DMS 273 (cell line): ENCODE results near the gene CD8B2.
"Not testable (repeated sequence)": the region's sequence is repeated elsewhere in the genome, so short reads cannot be mapped to it uniquely, and the experiment has no call there.

Source experiments
- DNase-seq: peaks from one replicate; lab custom pipeline; 2025; ENCODE audit not compliant: unreplicated experiment; lab: John Stamatoyannopoulos, UW

The CD8B2 gene

GRCh38 chr2:106511476-106511901 is 24.3 kb downstream of the CD8B2 start:
- not testable (repeated sequence) for DNase-seq

GRCh38 chr2:106511934-106512333 is 24.8 kb downstream of the CD8B2 start:
- not testable (repeated sequence) for DNase-seq

DNA sequence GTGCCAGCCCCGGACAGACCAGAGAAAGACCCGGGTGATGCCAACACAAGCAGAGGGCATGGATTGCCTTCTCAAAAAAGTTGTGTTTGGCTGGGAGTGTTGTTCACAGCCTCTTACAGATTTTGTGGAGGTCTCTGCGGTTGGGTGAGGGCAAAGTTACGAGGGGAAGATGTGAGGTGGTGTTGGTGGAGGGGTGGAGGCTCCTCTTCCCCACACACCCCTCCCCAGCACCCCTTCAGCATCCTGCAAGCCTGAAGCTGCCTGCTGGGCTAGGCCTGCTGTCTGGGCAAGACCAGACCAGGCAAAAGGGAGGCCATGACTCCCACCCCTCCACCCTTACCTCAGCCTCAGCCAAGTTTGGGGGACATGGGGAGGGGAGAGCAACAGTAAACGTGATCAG is 26.2 kb downstream of the CD8B2 start:
- not testable (repeated sequence) for DNase-seq

DNA sequence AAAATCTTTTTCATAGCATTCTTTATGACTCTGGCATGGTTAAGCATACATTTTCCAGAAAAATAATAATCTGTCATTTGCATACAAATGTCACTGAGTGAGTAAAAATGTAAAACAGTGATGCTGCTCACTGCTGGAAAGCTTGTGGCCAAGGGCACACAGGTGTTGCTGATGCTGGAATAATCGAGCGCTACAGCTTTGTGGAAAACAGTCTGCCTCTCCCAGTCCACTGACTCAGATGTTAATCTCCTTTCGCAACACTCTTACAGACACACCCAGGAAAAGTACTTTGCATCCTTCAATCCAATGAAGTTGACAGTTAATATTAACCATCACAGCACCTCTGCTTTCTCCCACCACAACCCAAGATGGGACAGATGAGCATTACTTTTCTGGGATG is 27.7 kb downstream of the CD8B2 start:
- DNase-seq = not testable (repeated sequence)

- DNase-seq = no peak
These were observed 29.3 kb downstream of the CD8B2 start for GRCh38 chr2:106516436-106516835.

DNA sequence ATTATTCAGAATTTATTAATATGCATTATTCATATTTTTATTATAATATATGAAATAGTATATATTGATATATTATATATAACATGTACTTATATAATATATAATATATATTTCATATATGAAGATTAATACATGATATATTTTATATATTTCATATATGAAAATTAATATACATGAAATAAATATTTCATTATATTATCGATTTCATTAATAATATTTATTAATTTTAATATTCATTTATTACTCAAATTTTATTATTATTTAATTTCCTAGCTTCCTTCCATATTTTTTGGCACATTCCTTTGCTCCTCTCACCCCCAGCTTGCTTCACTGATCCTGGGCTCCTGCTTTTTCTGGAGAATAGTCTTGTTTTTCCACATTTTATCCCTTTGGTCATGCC is 29.7 kb downstream of the CD8B2 start:
- DNase-seq = no peak

- no peak for DNase-seq
These were observed 30.2 kb downstream of the CD8B2 start for GRCh38 chr2:106517329-106517728.

GRCh38 chr2:106519767-106520166 is 32.6 kb downstream of the CD8B2 start:
- no peak for DNase-seq

GRCh38 chr2:106521016-106521415 is 33.9 kb downstream of the CD8B2 start:
- DNase-seq = no peak

DNA sequence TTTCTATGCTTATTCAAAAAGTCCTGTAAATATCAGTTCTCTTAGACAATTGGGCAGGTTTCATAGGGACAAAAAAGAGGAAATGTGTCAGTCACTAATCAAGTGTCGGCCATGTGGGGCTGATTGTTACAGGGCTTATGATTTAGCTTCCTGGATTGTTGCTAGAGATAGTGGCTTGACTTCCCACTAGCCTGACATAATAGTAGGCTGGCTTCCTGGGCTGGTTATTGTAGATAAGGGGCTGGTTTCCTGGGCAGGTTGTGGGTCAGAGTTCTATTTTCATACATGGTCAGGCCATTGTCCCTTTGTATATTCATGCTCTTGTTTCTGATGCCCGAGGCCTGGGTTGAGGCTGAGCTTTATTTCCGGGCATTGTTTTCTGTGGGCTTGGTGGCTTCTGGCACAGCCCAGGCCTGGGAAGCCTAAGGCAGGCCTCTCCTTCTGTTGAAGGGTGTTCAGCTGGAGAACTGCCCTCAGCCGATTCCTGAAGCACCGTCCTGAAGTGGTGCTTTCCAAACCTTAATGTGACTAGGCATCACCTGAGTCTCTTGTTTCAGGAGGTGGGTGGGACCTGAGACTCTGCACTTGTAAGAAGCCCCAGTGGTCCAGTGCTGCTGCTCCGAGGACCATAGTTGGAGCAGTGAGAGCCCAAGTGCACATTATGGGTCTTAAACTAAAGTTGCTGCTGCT is 37.0 kb downstream of the CD8B2 start:
- DNase-seq = no peak

DNA sequence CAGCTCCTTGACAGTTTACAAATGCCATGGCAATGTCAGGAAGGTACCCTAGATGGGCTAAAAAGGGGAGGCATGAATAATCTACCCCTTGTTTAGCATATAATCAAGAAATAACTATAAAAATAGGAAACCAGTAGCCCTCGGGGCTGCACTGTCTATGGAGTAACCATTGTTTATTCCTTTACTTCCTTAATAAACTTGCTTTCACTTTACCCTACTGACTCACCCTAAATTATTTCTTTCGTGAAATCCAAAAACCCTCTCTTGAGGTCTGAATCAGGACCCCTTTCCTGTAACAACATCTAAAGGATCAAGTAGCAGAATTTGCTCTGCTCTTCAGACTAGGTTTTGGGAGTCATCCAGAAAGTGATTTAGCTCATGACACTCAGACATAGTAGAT is 43.7 kb downstream of the CD8B2 start:
- DNase-seq = no peak

GRCh38 chr2:106531676-106532214 is 44.6 kb downstream of the CD8B2 start:
- no peak for DNase-seq

GRCh38 chr2:106532236-106532635 is 45.1 kb downstream of the CD8B2 start:
- no peak for DNase-seq

DNA sequence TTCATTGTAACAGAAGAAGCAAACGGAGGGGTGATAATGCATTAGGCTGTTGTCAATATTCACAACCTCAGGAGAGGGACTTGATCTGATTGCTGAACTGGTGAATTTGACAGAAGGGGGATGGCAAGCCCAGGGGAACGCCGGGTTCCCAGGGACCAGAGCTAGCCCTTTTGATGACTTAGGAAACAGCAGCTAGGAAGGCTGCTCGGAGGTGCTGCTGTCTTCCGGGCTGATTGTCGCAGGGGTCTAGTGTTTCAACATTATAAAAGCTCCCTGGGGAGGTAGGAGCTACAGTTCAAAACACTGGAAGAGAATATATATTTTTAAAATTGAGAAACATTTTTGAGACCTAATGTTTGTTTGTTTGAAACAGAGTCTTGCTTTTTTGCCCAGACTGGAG is 47.3 kb downstream of the CD8B2 start:
- DNase-seq = no peak

- DNase-seq = no peak
These were observed 49.3 kb downstream of the CD8B2 start for GRCh38 chr2:106536490-106536889.

DNA sequence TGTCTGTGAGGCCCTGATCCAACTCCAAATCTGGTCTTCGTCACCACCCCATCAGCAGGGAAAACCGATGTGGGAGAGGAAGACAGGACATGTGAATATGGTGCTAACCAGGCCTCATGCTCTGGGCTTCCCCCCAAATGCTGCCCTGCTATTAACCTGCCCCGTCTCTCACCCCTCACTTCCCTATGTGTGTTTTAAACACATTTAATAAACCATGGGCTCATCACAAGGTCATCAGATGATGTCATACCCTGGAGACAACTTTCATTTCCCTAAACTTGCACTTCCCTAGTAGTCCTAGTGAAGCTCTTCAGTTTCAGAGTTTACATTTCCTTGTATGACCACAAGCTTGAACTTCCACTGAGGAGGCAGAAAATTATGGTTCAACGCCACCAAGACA is 49.9 kb downstream of the CD8B2 start:
- DNase-seq = no peak

- DNase-seq = no peak
These were observed 50.6 kb downstream of the CD8B2 start for GRCh38 chr2:106537791-106538191.

- no peak for DNase-seq
These were observed 53.7 kb downstream of the CD8B2 start for GRCh38 chr2:106540886-106541285.

DNA sequence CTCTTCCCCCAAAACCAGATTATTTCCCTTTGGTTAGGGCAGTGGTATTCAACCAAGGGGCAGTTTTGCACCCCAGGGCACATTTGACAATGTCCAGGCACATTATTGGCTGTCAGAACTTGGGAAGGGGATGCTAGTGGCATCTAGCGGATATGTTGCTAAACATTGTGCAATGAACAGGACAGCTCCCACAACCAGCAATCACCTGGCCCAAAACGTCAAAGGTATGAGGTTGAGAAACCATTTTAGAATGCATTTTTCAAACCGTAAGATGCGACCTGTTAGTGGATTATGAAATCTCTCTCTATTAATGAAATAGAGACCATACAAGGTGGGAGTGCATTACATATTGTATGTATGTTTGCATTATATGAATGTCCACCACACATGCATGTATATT is 54.2 kb downstream of the CD8B2 start:
- no peak for DNase-seq

- peak; percentile 87 for DNase-seq
These were observed 55.7 kb downstream of the CD8B2 start for GRCh38 chr2:106542746-106543359.

DNA sequence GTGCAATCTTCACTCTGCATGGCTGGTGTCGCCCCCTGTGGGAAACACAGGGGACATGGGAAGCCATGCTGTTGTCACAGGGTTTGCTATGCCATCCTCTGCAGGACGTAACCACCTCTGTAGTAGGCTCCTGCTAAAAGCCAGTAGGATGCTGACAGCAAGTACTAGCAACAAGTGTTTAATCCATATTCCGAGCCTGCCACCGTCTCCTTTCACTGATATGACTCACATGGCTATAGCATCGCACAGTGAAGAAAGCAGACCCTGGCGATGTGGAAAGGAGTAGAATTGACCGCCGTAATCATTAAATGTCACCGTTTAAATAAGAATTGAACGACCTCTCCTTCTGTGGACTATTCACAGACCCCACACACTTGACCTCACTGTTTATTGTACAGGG is 57.8 kb downstream of the CD8B2 start:
- no peak for DNase-seq

DNA sequence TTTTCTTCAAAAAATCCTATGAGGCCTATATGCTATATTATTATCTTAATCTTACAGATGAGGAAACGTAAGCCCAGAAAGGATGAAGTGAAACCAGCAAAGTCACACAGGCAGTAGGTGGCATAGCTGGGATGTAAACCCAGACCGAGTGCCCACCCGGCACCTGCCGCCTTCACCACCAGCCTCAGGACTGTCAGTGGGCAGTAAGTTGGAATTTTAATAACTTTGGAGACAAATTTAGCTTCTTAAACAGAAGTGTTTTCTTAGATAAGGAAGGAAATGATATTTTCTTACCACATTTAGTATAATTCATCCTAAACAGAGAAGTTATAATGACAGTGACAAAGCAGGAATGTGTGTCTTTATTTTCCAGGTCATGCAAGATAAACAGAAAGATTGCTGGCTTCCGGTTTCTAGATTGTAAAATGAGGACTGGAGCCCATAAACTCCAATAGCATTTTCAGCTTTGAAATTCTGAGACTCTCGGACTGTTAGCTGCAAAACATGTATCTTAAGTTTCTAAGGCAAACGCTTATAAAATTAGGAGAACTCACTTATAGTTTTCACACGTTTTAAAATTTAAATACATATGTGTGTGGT is 59.3 kb downstream of the CD8B2 start:
- no peak for DNase-seq
